Measurements from ENCODE around the gene GPRASP3.

DNA sequence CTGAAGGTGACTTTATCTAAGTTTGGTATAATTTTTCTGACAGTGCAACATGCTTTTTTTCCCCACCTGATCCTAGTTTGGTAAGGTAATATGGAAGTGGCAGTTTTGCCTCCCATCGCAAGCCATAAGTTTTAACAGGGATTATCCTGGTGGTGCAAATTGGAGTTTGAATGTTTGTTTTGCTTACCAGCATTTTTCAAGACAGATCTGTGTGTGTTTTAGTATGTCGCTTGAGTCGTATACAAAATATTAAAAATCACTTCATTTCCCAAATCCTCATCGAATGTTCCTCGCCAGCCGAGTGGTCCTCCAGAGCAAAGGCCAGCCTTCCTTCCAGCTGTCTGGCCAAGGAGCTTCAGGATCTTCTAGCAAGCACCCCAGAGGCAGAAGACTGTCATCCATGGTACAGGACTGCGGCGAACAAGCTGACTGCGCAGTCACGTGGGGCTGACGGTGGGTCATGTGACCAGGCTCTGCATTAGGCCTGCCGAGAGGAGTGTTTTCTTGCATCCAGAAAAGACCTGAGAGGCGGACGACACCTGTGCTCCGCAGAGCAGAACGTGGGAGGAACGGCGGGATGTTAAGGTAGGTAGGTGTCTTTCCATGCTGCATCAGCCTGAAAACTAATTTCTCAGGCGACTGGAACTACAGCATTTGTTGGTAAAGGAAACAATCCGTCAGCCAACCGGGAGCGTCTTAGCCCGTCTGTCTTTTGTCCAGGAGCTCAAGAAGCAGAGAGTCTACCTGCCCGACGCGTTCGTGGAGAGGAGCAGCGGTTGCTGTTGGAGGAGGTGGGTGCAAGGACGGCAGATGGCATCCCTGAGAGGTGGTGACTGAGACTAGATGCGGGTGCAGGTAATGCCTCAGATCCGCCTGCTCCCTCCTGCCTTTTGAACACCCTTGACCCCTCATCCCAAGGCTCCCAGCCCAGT lies at the start of gene GPRASP3:
- TF ChIP-seq, protein P1, sequence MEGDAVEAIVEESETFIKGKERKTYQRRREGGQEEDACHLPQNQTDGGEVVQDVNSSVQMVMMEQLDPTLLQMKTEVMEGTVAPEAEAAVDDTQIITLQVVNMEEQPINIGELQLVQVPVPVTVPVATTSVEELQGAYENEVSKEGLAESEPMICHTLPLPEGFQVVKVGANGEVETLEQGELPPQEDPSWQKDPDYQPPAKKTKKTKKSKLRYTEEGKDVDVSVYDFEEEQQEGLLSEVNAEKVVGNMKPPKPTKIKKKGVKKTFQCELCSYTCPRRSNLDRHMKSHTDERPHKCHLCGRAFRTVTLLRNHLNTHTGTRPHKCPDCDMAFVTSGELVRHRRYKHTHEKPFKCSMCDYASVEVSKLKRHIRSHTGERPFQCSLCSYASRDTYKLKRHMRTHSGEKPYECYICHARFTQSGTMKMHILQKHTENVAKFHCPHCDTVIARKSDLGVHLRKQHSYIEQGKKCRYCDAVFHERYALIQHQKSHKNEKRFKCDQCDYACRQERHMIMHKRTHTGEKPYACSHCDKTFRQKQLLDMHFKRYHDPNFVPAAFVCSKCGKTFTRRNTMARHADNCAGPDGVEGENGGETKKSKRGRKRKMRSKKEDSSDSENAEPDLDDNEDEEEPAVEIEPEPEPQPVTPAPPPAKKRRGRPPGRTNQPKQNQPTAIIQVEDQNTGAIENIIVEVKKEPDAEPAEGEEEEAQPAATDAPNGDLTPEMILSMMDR (conservative IDR thresholded peaks at IDR 0.05 in 1 of 2, IDR thresholded peaks at IDR 0.05 in 1 of 2; ENCODE audit: extremely low read depth in 1 of 2, insufficient read depth in 1 of 2, low read depth in 1 of 2, low read length in 2 of 2), result no peak
- TF ChIP-seq EZH2 (IDR thresholded peaks at IDR 0.05; ENCODE audit: borderline replicate concordance, low read length), result no peak

Measured in mammary epithelial cell (primary cell).